Mesenteric fat pad (tissue), 1 donor: ENCODE data around the gene ABHD14A. TPM values are rescaled to one million over a fixed set of nuclear protein-coding genes. Genes with fewer than 3 reads are reported as not detected.

Experiments
- total RNA-seq: library from RNA; stranded (reverse); fragmentation: NEBNext Ultra II Directional; extraction: Animal tissue kit (Norgen Biotek cat#: 25700); gene quantifications from one replicate; pipeline ENCODE4 v1.2.1, GENCODE V29; 2021
- donor health status: DM: yes; HTN: yes; CAD: no.

ABHD14A gene
- total RNA-seq, 1 donor from 2014 or later = 17.7 TPM

Other genes starting within 250 kb of the ABHD14A start
- not detected for gene IQCF6, start 195.8 kb upstream of the ABHD14A start, total RNA-seq
- gene IQCF2, start 113.4 kb upstream of the ABHD14A start, total RNA-seq = not detected
- not detected for gene IQCF5, start 99.5 kb upstream of the ABHD14A start, total RNA-seq
- not detected for gene IQCF1, start 71.7 kb upstream of the ABHD14A start, total RNA-seq
- gene RRP9, start 33.2 kb upstream of the ABHD14A start, total RNA-seq = 29.0 TPM
- 19.7 TPM for gene PARP3, start 32.7 kb upstream of the ABHD14A start, total RNA-seq
- not detected for gene GPR62, start 19.7 kb upstream of the ABHD14A start, total RNA-seq
- gene PCBP4, start 7.6 kb upstream of the ABHD14A start, total RNA-seq = 27.4 TPM
- 59.5 TPM for gene ABHD14B, start 1.0 kb upstream of the ABHD14A start, total RNA-seq
- 35.1 TPM for gene ACY1, start 8.5 kb downstream of the ABHD14A start, total RNA-seq
- 948 TPM for gene RPL29, start 20.8 kb downstream of the ABHD14A start, total RNA-seq
- 17.2 TPM for gene DUSP7, start 81.5 kb downstream of the ABHD14A start, total RNA-seq
- 2.8 TPM for gene POC1A, start 179.4 kb downstream of the ABHD14A start, total RNA-seq
- 134 TPM for gene ALAS1, start 223.1 kb downstream of the ABHD14A start, total RNA-seq